GM18508 (cell line): Measurements from ENCODE around the gene CDC23.
"Not testable (repeated sequence)": the region's sequence is repeated elsewhere in the genome, so short reads cannot be mapped to it uniquely, and the experiment has no call there.

Experiments used
- ATAC-seq: cut with Tn5 transposase; IDR thresholded peaks from one replicate; pipeline ENCODE4 v1.9.1; 2021; ENCODE audit warnings: moderate number of reproducible peaks; ENCODE audit not compliant: insufficient read depth, unreplicated experiment

CDC23 gene

GRCh38 chr5:138148811-138149210, 64.3 kb downstream of the CDC23 start:
- ATAC-seq, result no peak

GRCh38 chr5:138143578-138143977, 69.5 kb downstream of the CDC23 start:
- ATAC-seq, result not testable (repeated sequence)

GRCh38 chr5:138141734-138142133, 71.4 kb downstream of the CDC23 start:
- no peak for ATAC-seq

GRCh38 chr5:138140268-138140667, 72.9 kb downstream of the CDC23 start:
- ATAC-seq, result no peak

GRCh38 chr5:138139781-138140090, 73.4 kb downstream of the CDC23 start:
- ATAC-seq, result no peak

GRCh38 chr5:138138949-138139780, 74.0 kb downstream of the CDC23 start, which contains the start of gene NME5:
NME5 (minus strand) TSS chr5:138139428; CDS start chr5:138138780, 648 bp downstream.
- no peak for ATAC-seq
